Left cardiac atrium (tissue), 4 donors: ENCODE measurements around the gene TEC. TPM values are rescaled to one million over a fixed set of nuclear protein-coding genes. Genes with fewer than 3 reads are reported as not detected.
"Not testable (repeated sequence)": the region's sequence is repeated elsewhere in the genome, so short reads cannot be mapped to it uniquely, and the experiment has no call there.

Experiments
- ATAC-seq, 2 donors: fragments of 200-7000 bp; cut with Tn5 transposase; one replicate each; pipeline ENCODE4 v1.9.1; 2020; ENCODE audit warnings: mild to moderate bottlenecking in 2 of 2, moderate library complexity in 2 of 2
- DNase-seq: peaks from one replicate; pipeline ENCODE4 v3.0.0-alpha.2; 2020
- intact Hi-C, 2 donors: fragments of 100-400 bp; cut with DNase I; formaldehyde crosslinking; loops; one replicate each; pipeline versions ENCODE4 v1.14.1 to v1.15.1; 2022 to 2023
- total RNA-seq, 2 donors: library from RNA; stranded (reverse); fragmentation: NEBNext Ultra II Directional; extraction: Animal tissue kit (Norgen Biotek cat#: 25700); gene quantifications; one replicate each; pipeline ENCODE4 v1.2.1, GENCODE V29; 2021
- donor health status: DM: no; HTN: yes; CAD: no.
- donor health status: DM: no; HTN: yes; CAD: no; lungs with severe emphysema.
- donor health status: DM: yes; HTN: yes; CAD: no.
- donor health status: Dilated cardiomyopathy.

TEC gene
- total RNA-seq, 2 donors from 2014 or later: 1.8 to 2.3 TPM

DNA sequence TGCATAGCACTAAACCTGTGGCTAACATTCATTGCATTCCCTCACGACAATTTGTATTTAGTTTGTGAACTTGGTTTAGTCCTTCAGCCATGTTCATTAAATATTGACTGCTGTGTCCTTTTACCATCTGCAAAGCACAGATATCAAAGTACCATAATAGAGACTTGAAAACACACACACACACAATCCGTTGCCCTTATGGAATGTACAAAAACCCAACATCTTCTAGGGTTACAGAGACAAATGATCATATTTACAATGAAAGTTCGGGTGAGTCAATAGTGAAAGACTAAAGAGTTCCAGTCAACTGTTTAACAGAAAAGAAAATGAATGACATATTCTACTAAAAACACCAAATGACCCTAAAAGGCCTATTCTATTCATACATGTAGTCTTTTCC is 84.8 kb downstream of the TEC start:
- ATAC-seq: no peak
- intact Hi-C loops: no loop called here
- DNase-seq: no peak

DNA sequence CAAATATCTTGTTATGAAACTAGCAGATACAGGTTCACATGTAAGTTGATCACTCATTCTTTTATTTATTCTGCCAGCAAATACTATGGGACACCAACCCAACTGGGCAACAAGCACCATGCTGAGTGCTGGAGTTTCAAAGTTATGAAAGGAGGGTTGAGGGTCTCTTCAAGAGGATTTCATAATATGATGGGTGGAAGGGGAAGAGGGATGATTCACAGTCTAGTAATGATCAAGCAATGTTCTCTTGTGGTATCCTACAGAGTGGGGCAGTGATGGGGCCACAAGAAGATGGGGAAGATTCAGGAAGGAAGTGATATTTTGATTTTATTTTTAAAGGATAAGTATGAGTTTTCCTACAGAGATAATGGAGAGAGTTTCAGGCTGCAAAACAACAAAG is 89.4 kb downstream of the TEC start:
- no peak for DNase-seq
- intact Hi-C loops: no loop called here
- no peak for ATAC-seq

DNA sequence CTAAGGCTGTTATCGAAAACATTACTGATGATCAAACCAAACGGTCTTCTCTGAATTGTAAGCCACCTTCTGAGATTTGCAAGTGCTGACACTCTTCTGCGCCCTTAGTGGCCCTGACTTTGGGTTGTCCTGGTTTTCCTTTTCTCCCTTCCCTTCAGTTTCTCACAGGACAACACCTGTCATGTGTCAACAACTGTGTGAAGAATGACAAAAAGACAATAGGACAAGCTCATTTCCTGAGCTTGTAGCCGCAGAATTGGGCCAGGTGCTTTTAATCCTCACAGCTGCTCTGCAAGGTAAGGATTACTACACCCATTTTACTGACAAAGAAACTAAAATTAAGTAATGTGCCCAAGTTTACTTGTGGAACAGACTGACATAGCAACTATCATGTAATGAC is 90.7 kb downstream of the TEC start:
- intact Hi-C loops: no loop called here
- DNase-seq (no peak), ATAC-seq (no peak)

DNA sequence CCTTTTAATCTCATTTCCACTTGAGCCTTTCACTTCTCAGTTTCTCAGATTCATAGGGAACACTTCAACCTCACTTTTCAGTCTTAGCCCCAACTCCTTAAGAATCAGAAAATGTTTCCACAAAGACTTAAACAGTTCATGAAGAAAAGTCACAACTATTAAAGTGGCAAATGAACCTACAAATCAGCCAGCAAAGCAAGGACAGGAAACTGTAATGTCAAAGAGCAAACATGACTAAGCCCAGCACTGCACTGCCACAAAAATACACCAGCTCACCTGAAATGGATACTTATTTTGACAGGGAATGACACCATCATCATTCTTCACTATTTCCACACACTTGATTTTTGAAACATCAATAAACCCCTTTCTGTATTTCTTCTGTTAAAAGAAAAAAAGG is 93.8 kb downstream of the TEC start:
- no peak for ATAC-seq
- intact Hi-C loops: no loop called here
- no peak for DNase-seq

DNA sequence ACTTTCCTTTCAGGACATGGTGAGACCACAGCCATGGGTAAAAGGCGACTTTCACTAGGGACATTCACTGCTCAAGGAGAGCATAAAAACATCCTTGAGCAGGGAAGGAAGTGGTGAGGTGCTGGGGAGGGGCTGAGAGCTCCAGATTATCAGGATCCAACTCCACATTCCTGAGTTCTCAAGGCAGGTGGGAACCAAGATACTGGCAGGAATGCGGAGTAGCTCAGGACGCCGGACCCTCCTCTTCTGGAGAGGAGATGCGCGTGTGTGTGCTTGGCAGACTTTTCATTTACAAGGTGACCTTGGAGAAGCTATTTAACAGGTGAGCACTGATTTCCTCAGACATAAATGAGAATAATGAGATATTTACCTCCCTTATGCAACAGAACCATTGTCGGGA is 94.3 kb downstream of the TEC start:
- intact Hi-C loops: no loop called here
- DNase-seq (no peak), ATAC-seq (no peak)

DNA sequence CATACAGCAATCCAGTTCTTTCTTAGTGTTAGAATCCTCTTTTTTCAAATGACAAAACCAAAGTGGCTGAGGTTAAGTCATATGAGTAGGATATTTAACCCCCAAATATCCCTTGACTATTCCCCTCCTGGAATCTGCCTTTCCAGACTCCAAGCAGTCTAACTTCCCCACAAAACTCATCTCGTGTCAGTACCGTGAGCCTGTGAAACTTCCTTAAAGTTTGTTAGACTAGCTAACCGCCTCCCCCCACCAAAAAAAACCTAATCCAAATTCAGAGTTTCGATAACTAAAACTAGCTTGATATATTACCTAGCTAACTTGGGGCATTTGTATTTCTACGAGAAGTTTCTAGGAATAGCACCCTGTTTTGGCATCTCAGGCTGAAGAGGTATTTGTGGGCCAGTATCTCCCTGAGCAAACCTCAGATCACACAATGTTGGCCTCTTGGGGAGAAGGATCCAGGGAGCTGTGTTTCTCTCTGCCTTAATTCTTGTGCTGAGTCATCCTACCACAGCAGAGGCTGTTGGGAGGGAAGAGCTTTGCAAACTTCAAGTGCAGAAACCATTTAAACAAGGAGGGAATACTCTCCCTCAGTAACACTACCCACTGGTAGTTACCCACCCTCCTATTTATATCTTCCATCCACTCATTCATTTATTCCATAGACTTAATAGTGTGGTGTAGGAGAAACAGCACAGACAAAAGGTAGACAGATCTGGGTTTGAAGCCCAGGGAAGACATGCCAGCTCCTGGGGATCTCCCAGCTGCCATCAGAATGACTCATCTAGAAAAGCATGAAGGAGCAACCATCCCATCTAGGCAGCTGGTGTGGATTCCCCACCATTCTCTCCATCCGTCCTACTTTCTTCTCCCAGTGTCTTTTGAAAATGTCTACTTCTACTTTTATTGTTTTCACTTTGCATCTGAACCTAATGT is 96.3 kb downstream of the TEC start:
- no peak for DNase-seq
- peak in 1 of 2 donors; percentile 93 for ATAC-seq
- intact Hi-C loops: no loop called here

DNA sequence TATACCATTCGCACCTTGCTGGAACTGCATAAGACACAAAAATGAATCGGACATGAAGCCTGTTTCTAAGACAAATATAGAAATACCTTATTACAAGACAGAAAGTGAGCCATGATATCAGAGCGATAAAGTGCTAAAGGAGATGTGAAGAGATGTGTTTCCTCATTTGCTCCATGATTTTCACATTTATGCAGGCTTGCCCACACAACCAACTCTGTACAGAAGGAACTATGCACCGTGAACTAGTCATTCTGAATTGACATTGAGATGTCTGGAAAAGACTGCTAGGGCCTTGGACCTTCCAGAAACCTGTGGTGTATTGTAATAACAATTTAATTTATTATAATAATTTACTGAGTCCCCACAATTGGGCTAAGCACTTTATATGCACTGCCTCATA is 97.0 kb downstream of the TEC start:
- ATAC-seq (no peak), DNase-seq (no peak)
- intact Hi-C loops: no loop called here

DNA sequence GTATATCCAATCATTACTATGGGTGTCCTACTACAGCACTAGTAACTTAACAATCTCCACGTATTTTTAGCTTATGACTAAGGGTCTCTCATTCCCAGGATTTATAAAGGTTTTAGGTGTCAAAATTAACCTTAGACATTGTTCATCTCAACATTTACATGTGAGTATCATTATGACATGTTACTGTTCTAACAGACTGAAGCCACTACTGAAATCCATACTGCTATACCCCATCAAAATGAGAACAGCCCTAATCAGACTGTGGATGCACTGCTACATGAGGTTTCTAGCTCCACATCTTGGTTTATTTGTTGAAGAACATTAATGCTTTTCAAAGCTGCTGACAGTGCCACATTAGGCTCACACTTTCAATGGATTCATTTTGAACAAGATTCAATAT is 100.0 kb downstream of the TEC start:
- no peak for DNase-seq
- no peak for ATAC-seq
- intact Hi-C loops: loop anchor here in 1 of 2 donors (5.0 kb wide), 1 partner anchor 57 kb away; no protein-coding TSS in a partner anchor

DNA sequence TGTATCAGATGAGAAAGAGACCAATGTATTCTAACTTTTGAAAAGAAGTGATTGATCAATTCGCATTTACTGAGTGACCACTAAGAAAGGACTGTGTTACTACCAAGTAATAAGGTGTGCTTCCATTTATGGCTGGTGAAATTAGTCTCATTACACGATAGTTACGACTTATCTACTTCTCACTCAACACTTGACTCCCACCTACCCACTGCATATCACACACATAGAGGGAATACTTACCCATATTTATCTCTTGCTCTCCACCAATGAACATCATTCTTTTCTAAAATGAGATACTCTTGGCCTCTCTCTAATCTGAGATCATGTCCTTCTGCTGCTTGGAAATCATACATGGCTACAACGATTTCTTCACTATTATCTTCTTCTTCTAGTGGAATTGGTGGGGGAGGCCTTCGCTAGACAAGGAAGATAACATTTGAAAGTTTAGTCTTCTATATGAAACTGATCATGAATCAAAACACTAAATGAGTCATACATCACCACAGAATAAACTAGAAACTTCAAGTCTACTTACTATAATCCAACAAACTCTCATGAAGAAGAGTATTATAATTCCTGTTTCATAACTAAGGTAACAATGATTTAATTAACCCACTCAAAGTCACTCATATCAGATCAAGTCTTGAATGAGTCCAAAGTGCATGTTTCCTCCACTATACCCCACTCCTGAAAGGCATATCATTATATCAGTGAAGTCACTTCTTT is 101.9 kb downstream of the TEC start:
- ATAC-seq (no peak), DNase-seq (no peak)
- intact Hi-C loops: loop anchor here in 1 of 2 donors (5.0 kb wide), 1 partner anchor 55 kb away; no protein-coding TSS in a partner anchor

DNA sequence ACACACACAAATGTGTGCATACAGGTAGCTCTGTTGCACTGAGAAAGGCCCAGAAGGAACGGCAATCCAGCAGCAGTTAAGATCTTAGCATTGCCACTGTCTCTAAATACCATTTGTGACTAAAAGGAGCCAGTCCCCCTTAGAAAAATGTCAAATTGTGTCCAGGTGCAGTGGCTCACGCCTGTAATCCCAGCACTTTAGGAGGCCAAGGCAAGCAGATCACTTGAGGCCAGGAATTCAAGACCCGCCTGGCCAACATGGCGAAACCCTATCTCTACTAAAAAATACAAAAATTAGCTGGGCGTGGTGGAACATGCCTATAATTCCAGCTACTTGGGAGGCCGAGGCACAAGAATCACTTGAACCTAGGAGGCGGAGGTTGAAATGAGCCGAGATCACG is 105.1 kb downstream of the TEC start:
- ATAC-seq, intact Hi-C loops: not testable (repeated sequence)

DNA sequence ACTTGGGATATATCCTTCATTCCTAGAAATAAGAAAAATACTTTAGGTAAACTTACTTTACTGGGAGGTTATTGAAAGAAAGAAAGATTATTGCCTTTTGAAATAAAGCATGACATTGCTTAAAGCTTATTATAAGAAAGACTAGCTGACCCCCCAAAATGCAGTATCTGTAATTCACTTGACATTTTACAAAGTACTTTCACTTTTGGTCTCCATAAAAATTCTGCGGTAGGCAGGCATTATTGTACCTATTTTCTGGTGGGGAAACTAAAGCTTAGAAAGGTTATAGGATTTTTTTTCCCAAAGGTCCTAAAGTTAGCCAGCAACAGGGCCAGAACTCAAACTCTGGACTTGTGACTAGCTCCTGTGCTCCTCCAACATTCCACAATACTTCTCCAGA is 105.9 kb downstream of the TEC start:
- DNase-seq: no peak
- intact Hi-C loops: no loop called here
- ATAC-seq: no peak

More for the DNA sequence above, 105.1 kb downstream of the TEC start:
- DNase-seq: not testable (repeated sequence)

DNA sequence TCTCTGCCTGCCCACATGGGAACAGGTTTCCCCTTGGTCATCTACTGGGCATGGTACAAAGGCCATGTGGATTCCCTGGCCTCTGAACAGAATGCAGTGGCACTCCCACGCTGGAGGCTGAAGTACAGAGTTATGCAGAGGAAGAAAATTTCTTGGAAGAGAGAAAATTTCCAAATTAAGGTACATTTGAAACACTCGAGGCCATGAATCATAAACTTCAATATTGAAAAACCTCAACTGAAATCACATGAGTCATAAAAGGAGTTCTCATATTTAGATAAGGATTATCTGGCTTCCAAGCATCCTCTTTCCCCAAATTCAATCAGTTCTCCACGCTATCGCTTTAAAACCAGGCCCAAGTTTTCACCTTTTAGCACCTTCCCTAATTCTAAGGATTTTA is 107.5 kb downstream of the TEC start:
- DNase-seq: no peak
- intact Hi-C loops: no loop called here
- ATAC-seq: peak in 1 of 2 donors; percentile 77

DNA sequence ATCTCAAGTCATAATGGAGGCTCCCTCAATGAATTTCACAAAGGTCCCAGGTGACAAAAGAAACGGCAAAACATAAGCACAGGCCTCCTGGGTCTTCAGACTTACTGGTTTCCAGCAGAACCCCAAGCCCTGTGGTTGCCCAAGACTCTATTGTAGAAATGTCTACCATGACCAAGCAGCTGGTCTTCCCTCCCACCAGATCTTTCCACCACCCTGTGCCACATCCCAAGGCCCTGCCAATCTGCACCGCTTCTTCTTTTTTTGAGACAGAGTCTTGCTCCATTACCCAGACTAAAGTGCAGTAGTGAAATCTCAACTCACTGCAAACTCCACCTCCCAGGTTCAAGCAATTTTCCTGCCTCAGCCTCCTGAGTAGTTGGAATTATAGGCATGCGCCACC is 112.4 kb downstream of the TEC start:
- DNase-seq: no peak
- ATAC-seq: no peak
- intact Hi-C loops: no loop called here

DNA sequence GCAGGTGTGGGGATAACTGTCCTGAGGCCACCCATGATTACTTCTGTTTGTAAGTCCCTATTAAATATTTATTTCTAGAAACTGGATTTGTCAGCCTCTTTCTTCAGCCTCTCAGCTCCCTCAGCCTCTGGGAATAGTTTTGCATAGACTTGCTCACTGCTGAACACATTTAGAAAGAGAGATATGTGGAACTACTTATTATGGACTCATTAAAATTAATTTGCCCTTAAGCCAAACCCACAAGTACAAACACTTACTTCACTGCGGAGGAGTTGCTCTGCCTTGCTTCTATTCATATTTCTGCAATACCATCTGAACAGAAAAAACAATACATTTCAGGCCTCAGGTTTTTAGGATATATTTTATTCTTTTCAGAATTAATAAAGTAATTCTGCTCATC is 113.2 kb downstream of the TEC start:
- intact Hi-C loops: no loop called here
- ATAC-seq (no peak), DNase-seq (no peak)

DNA sequence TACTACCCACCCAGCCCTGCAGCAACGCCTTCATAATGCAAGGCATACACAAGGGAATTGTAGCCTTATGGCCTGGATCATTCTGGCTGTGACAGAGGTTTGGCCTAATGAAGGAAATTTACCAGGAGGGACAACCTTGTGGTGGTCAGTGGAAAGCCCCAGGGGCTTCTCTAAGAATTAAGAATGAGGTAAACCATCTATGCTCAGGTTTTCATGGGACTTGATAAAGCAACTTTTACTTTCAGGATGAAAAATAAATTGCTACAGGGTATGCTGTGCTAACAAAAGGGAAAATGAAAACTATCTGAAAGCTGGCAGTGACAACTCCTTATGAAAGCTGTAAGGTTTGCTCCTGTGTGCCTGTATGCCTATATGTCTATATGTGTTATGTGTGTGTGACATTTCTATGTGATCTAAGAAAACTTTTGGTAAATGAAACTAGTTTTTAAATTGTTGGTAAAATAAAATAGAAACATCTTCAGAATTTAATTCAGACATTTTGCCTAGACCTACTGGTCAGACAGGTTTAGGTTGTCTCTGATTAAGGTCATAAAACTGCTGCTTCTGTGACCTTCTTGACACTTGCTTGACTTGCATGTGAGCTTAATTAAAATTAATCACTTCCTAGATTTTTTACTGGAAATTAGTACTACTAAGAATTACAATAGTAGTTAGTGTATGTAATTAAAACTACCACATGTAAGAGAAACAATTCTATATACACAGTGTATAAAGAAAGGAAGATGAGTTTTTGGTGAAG is 115.7 kb downstream of the TEC start:
- intact Hi-C loops: no loop called here
- ATAC-seq (no peak), DNase-seq (no peak)

DNA sequence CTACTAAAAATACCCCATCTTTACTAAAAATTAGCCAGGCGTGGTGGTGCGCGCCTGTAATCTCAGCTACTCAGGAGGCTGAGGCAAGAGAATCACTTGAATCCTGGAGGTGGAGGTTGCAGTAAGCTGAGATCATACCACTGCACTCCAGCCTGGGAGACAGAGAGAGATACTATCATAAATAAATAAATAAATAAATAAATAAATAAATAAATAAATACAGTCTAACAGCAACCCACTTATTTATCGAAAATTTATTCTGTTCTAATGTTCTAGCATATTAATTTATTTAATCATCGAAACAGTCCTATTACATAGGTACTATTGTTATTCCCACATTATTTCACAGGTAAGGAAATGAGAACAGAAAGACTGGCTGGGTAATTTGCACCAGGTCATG is 117.4 kb downstream of the TEC start:
- intact Hi-C loops: no loop called here
- DNase-seq (no peak), ATAC-seq (no peak)

DNA sequence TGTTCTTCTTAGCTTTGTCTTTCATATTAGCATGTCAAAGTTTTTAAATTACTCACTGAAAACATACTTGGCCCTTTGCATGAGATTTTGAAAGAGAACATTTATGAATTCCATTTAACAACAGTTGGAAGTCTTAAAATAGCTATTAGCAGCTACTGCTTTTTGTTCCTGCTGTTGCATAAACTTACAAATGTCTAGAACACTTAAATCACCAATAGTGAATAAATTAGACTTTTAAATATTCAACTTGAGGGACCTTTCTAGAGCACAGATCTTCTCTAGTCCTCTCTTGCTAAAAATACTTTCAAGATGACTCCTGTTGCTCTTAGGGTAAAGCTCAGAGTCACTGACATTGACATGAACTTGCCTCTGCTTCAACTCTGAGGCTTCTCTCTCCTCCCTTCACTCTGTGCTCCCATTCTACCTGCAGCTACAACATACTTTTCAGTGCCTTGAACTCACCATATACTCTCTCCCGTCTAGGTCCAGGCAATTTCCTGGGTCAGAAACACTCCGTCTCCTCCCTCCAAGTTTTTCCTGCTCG is 119.7 kb downstream of the TEC start:
- intact Hi-C loops: no loop called here
- ATAC-seq (no peak), DNase-seq (no peak)

DNA sequence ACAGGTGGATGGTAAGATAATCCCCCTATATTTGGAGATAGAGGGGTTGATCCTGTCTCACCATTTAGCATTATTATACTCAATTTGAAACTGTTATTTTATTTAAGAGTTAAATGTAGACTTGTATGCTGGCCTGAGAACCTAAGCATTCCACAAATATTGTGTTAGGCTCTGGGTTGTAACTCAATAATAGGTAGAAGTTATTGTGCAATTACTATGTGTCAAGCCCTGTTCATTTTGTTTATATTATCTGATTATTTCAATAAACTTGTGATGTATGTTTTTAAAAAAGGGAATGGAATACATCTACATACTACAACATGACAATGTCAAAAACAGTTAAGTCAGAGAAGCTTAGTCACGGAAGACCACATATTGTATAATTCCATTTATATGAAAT is 122.0 kb downstream of the TEC start:
- ATAC-seq: no peak
- intact Hi-C loops: no loop called here

DNA sequence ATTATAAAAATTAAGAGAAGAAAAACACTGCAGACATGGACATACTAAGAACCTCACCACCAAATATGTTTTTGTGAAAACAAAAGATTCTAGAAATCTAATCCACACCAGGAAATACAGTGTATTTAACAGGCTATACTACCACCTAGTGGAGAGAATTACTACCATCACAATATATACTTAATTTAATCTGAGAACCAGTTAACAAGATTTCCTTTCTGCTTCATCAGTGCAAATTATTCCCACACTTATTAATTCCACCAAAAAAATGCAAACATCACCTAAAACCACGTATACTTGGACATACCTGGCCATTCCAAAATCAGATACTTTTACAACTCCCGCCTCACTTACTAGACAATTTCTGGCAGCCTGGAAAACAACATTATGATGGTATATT is 128.6 kb downstream of the TEC start:
- DNase-seq: no peak
- intact Hi-C loops: no loop called here
- ATAC-seq: peak; percentile 44 to 58

More for the DNA sequence above, 122.0 kb downstream of the TEC start:
- DNase-seq: no peak
